ENCODE results near the gene PFN1.
"Not testable (repeated sequence)": the region's sequence is repeated elsewhere in the genome, so short reads cannot be mapped to it uniquely, and the experiment has no call there.

Gene PFN1

DNA sequence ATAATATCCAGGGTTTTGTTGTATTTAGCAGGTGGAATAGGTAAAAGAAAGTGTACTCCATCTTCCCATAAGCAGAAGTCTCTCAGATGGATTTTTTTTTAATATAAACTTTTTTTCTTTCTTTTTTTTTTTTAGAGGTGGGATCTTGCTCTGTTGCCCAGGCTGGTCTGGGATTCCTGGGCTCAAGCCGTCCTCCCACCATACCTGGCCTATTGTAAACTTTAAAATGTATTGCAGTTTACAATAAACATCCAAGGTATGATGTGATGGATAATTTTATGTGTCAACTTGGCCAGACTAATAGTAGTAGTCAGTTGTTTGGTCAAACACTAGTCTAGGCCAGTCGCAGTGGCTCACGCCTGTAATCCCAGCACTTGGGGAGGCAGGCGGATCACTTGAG lies 27.0 kb downstream of the PFN1 start:
- no peak for DNase-seq (ENCODE audit: low spot score)

DNA sequence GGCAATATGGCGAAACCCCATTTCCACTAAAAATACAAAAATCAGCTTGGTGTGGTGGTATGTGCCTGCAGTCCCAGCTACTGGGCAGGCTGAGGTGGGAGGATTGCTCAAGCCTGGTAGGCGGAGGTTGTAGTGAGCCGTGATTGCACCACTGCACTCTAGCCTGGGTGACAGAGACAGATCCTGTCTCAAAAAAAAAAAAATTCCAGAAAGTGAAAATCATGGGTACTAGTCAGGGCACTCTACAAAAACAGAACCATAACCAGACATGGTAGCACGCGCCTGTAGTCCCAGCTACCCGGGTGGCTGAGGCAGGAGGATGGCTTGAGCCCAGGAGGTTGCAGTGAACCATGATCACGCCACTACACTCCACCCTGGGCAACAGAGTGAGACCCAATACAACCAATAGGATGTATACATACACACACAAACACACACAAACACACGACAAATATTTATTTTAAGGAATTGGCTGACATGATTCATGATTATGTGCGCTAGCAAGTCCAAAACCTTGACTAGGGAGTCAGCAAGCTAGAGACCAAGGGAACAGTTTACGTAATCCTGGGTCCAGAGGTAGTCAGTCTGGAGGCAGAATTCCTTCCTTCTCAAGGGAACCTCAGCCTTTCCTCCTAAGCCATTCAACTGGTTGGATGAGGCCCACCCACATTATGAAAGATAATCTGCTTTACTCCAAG lies 27.8 kb downstream of the PFN1 start:
- DNase-seq (ENCODE audit: low spot score): no peak

DNA sequence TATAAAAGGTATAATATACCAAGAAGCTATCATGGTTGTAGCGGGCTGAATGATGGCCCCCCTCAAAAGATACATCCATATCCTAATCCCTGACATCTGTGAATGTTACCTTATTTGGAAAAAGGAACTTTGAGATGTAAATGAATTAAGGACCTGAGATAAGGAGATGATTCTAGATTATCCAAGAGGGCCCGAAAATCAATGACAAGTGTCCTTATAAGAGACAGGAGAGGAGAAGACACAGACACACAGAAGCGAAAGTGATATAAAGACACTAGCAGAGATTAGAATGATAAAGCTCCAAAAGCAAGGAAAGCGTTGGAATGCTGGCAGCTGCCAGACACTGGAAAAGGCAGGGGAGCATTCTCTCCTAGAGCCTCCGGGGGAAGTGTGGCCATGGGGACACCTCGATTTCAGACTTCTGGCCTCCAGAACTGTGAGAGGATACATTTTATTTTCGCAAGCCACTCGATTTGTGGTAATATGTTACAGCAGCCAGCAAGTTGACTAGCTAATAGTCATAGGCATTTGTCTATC lies 28.8 kb downstream of the PFN1 start:
- no peak for DNase-seq (ENCODE audit: low spot score)

DNA sequence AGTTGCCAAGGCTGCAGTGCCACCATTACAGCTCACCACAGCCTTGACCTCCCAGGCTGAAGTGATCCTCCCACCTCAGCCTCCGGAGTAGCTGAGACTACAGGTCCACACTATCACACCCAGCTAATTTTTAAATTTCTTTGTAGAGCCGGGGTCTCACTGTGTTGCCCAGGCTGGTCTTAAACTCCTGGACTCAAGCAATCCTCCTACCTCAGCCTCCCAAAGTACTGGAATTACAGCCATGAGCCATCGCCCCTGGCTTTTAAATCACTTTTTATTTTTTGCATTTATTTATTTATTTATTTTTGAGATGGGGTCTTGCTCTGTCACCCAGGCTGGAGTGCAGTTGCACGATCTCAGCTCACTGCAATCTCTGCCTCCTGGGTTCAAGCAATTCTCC lies 33.8 kb downstream of the PFN1 start:
- not testable (repeated sequence) for DNase-seq (ENCODE audit: low spot score)

DNA sequence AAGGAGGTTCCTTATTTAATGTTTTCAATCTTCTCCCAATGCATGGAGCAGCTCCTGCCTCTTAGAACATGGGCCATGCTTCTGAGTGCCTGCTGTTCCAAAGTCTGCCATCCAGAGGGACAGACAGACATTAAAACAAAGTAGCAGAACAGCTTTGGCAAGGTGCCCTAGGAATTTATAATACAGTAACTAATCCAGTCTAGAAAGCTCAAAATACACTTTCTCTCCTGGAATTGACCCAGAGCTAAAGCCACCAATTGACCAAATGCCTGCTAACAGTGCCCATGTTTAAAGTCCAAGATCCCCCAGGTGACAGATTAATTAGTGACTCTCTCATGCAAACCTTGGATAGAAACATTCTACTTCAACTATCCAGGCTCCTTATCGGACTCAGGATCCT lies 34.3 kb downstream of the PFN1 start:
- no peak for DNase-seq (ENCODE audit: low spot score)

DNA sequence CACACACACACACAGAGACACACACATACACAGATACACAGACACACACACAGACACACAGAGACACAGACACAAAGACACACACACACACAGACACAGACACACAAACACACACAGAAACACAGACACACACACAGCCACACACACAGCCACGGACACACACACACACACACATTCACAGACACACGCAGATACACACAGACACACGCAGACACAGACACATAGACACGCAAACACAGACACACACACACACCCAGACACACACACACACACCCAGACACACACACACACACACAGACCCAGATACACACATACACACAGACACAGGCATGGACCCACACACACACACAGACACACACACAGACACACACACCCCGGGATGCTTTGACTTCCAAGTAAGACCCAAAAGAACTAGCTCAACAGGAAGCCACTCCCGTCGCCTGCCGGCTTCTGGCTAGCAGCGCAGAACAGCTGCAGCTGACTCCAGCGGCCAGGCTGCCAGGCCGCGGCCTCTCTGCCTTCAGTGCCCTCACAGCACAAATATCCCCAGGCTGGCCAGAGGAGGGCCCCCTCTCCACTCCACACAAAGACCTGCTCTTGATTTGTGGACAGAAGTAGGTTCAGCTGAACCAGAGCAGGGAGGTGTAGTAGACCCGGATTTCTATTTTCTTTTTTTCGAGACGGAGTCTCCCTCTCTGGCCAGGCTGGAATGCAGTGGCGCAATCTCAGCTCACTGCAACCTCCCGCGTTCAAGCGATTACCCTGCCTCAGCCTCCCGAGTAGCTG lies 39.4 kb downstream of the PFN1 start:
- peak; percentile 90 for DNase-seq (ENCODE audit: low spot score)

DNA sequence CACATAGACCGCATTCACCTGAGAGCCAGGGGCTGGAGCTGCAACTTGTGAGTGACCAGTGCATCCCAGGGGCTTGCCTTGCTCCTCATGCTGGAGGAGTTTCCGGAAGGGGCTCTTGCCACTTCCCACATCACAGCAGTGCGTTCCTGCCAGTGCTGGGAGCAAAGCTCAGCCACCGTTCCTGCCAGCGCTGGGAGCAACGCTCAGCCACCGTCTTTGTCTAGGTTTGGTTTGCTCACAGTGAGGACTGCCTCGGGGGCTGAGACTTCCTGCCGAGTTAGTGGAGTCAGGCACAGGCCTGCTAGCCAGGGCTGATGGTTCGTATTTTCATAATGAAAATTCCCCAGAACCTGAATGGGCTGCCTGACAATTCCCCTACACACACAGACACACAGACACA lies 40.0 kb downstream of the PFN1 start:
- no peak for DNase-seq (ENCODE audit: low spot score)

DNA sequence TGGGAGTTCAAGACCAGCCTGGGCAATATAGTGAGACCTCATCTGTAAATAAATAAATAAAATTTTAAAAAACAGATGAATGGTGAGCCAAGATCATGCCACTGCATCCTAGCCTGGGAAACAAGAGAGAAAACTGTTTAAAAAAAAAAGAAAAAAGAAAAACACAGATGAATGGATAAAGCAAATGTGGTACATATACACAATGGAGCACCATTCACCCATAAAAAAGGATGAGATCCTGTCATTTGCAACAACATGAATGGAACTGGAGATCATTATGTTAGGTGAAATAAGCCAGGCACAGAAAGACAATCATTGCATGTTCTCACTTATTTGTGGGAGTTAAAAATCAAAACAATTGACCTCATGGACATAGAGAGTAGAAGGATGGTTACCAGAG lies 41.7 kb downstream of the PFN1 start:
- not testable (repeated sequence) for DNase-seq (ENCODE audit: low spot score)

DNA sequence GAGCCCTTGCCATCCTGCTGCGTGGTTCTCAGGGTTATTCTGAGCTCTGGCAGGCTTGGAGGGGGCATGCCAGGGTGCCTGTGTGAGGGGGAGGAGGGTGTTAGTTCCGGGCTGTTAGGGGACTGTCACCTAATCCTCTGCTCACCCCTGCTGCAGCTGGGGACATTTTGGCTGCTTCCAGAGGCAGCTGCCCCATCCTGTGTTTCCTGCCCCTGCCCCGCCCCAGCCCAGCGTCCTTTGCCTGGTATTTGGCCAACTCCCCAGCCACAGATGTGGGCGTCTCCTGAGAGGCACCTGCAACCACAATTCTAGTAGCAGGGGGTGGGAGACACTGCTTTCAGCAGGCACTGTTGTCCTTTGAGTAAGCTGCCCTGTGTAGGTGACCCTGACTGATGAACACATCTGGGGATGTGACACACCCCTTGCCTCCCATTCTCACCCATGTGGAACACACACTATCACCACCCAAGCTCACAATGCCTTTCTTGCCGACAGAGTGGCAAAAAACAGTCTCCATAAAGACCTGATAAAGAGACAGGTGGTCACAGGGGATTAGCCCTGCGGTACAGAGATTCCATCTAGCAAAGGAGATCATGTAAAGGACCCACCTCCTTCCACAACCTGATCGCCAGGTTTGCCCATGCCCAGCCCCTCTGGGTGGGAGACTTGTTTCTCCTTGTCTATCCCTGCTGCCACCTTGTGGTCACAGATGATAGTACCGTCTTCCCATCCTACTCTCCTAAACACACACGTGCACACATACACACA lies 45.1 kb downstream of the PFN1 start, which contains the start of gene CHRNE:
Gene CHRNE, minus strand, starts transcription at position 48 of the 768 bp plus-strand sequence. Its CDS starts 35 bp downstream, at position 13.
- peak; percentile 85 for DNase-seq (ENCODE audit: low spot score)

DNA sequence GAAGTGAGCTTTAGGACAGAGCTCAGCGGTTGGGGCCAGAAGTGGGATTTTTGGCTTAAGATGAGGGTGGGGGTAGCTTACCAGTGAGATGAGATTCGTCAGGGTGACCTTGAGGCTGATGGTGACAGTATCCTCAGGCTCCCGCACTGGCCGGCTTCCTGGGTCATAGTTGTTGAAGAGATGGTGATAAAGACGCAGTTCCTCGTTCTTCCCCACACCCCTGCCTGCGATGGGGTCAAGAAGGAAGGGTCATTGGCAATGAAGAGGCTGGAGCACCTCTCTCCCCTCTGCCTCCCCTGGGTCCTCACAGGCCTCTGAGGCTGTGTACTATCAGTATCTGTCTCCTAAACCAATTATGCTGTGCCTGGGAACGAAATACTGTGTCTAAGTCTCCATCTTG lies 45.8 kb downstream of the PFN1 start:
- DNase-seq (ENCODE audit: low spot score): no peak

DNA sequence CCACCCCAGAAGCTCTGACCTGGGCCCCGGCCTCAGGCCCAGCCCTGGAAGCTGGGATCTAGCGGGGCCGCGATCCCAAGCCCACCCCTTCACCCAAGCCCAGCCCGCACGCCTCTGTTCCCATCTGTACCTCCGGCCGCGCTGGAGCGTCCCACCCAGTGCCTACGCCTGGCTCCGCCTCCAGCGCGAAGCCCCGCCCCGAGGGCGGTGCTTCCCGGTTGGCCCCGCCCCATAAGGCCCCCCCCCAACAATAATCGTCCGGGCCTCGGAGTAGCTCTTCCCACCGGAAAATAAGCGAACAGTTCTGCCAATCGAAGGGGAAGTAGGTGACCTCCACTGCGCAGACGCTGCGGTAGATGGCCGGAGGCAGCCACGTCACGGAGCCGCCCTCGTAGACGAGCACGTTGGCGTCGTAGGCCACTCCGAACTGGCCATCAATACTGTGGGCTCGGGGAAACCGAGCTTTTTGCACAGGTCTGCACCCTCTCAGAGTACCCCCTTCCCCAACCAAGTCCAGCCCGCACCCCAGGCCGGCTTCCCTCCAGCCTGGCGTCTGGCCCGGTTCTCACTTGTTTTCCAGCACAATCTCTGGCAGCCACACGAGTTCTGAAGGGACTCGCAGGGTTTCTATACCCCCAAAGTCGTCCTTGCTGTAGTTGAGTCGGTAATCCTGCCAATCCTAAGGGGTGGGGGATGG lies 46.5 kb downstream of the PFN1 start:
- DNase-seq (ENCODE audit: low spot score): peak; percentile 47

DNA sequence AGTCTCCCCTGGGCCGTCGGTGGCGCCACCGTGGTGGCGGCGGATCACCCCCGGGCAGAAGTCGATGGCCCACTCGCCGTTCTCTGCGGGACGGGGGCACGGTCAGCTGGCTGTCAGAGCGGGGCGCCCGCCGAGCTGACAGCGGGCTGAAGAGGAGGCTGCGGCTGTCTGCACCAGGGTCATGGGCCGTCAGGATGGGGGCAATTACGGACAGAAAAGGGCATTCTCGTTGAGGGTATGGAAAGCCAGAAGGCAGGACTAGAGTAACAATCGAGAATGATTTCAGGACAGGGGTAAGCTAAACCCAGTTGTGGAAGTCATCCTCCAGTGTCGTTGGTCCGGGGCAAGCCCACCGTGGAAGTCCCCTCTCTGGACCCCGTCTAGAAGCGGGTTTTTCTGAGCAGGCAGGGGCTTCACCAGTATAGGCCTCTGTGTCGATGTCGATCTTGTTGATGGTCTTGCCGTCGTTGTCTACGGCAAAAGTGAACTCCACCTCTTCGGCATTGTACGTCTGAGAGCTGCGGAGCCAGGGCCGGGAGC lies 47.2 kb downstream of the PFN1 start:
- DNase-seq (ENCODE audit: low spot score): no peak

DNA sequence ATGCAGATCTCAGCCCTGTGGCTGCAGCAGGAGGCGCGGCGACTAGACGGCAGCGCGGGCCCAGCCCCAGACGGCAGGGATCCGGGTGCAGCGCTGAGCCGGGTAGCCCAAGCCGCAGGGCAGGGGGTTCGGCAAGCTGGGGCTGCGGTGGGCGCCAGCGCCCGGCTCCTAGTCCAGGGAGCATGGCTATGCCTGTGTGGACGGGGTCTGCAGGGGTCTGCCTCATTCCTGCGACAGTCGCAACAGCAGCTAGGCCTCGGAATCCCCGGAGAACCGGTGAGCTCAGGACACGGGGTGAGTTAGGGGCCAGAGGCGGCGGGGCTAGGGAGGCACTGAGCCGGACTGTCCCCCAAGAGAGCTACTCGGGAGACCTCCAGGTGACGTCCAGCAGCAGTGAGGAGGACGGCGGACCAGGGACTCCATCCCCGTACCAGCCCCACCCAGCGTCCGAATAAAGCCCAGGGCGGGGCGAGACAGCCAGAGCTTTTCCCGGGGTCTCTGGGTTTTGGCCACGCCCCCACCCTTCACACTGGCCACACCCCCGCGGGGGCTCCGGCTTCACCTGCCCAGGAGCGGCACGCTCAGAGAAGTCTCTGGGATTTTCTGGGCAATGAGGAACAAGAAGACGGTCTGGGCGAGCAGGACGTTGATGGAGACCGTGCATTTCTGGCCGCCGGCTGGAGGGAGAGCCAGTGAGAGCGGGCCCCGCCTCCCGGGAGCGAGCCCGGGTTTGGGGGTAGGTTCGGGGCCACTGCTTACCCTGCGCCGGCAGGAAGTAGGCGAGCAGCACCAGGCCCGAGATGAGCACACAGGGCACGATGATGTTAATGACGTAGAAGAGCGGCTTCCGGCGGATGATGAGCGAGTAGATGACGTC lies 47.9 kb downstream of the PFN1 start:
- no peak for DNase-seq (ENCODE audit: low spot score)

DNA sequence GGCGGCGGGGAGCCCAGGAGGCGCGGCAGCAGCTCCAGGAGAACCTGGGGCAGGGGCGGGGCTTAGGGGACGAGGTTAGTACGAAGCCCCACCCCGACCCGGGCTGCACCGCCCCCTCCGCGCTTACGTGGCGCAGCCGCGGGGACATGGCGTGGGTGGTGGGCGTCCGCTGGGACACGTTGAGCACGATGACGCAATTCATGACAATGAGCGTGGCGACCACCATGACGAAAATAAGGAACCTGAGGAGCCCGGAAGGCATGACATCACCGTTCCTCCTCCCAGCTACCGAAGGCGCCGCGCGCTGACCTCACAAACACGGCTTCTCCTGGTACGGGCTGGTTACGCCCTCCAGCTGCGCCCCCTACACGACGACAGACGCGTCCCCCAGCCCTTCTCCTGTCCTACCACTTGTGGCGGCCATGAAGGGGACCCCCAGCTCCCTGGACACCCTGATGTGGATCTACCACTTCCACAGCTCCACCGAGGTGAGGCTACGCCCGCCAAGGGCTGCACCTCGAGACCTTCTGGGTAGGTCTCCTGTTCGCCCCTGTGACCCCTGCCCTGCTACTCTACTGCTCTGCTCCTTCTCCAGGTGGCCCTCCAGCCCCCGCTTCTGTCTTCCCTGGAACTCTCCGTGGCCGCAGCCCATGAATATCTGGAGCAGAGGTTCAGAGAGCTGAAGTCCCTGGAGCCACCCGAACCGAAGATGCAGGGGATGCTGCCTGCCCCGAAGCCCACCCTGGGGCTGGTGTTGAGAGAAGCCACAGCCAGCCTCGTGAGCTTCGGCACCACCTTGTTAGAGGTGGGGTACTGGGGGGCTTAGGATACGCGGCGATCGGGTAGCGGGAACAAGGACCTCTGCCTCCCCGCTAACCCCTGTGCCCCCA lies 48.7 kb downstream of the PFN1 start, which contains the start of gene C17orf107:
Gene C17orf107, plus strand, starts transcription at position 196 of the 890 bp plus-strand sequence. Its CDS starts 227 bp downstream, at position 423.
- no peak for DNase-seq (ENCODE audit: low spot score)

DNA sequence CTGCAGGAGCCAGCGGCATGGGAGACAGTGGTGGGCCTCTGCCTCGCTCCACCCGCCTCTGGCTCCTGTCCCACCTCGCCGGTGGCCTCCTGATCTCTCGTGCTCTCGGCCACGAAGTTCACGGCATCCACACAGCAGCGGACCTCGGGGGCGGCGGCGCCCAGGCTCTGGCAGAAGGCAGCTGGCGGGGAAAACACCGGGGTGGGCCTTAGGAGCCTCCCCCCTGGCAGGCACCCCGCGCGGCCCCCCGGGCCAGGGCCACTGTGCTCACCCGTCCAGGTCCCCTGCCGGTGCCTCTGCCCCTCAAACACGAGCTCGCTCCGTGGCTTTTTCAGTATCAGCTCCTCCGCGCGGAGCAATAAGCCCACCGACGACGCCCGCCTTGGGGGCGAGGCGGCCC lies 49.4 kb downstream of the PFN1 start:
- no peak for DNase-seq (ENCODE audit: low spot score)

DNA sequence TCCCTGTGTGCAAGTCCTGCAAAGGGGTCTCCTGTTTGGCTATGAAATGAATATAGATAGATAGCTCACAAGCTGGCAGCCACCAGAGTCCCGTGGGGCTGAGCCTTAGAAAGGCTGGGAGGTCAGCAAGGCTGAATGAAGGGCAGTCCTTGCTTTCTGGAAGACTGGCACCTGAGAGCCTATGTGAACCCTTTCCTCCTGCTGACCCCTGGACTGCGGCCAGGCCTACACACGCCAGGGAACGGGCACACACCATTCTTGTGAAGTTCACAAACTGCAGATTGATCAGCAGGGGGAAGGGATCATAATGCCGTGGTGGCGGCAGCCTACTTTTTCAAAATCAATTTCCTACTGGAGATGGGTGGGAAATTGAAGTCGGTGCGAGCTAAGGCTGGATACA lies 50.0 kb downstream of the PFN1 start:
- DNase-seq (ENCODE audit: low spot score): no peak

DNA sequence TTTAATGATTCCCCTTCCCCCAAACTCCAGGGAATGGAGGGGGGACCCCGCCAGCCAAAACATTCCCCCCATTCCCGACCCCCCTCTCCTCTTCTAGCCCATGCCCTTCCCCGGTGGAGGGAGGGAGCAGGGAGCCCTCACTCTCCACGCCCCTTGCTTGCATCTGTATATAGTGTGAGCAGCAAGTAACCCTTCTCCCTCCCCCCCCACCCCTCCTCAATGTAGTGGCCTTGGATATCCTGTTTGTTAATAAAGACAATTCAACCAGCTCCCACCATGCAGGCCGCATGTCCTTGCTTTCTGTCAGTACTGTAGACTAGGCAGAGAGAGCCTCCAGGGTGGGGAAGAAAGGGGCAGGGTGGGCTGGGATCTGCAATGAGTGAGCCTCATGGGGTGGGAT lies 50.5 kb downstream of the PFN1 start:
- DNase-seq (ENCODE audit: low spot score): no peak

DNA sequence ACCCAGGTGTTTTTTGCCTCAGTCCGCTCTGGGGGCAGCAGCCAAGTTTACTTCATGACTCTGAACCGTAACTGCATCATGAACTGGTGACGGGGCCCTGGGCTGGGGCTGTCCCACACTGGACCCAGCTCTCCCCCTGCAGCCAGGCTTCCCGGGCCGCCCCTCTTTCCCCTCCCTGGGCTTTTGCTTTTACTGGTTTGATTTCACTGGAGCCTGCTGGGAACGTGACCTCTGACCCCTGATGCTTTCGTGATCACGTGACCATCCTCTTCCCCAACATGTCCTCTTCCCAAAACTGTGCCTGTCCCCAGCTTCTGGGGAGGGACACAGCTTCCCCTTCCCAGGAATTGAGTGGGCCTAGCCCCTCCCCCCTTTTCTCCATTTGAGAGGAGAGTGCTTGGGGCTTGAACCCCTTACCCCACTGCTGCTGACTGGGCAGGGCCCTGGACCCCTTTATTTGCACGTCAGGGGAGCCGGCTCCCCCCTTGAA lies 51.1 kb downstream of the PFN1 start:
- DNase-seq (ENCODE audit: low spot score): no peak

Measured in pons (tissue), 1 donor.